Uterus (tissue), 2 donors: Measurements from ENCODE around the gene RNF157.

Experiments
- CTCF ChIP-seq, 4 experiments: fragments of 200-600 bp in 2 of 4; fragments of 450-650 bp in 2 of 4; sonication (generic) in 2 of 4; IDR thresholded peaks; one replicate each; pipeline ENCODE4 v1.5.1; 2016 to 2019; ENCODE audit warnings: antibody characterized with exemption in 4 of 4, mild to moderate bottlenecking in 2 of 4, moderate library complexity in 1 of 4
- POLR2A ChIP-seq, 2 donors: fragments of 450-650 bp; IDR thresholded peaks; one replicate each; pipeline ENCODE4 v1.6.1; 2016; ENCODE audit warnings: antibody characterized with exemption in 2 of 2, mild to moderate bottlenecking in 1 of 2, moderate library complexity in 1 of 2

GRCh38 chr17:76184290-76184689, 56.0 kb downstream of the RNF157 start:
- no peak for TF ChIP-seq CTCF (IDR thresholded peaks at IDR 0.05)
- TF ChIP-seq POLR2A (IDR thresholded peaks at IDR 0.05): no peak
